Cardiac muscle cell (in vitro differentiated cells and primary cell): Measurements from ENCODE around the gene NEDD4L. TPM values are rescaled to one million over a fixed set of nuclear protein-coding genes. Genes with fewer than 3 reads are reported as not detected.

Experiments
- DNase-seq, 2 donors: peaks; one replicate each; pipeline versions ENCODE4 v3.0.0 to v3.0.0-alpha.2; 2010 to 2017; ENCODE audit warnings: low read depth in 1 of 2, low spot score in 1 of 2
- H3K27ac ChIP-seq: fragments of 200-600 bp; sonication (generic); 2 replicates; pipeline ENCODE4 v1.5.1; 2016
- H3K27me3 ChIP-seq: fragments of 200-600 bp; sonication (generic); 2 replicates; pipeline ENCODE4 v1.6.0; 2016; ENCODE audit warnings: control low read depth
- H3K36me3 ChIP-seq: fragments of 200-600 bp; sonication (generic); 2 replicates; pipeline ENCODE4 v1.5.1; 2016; ENCODE audit warnings: control low read depth
- H3K4me1 ChIP-seq: fragments of 200-600 bp; sonication (generic); 2 replicates; pipeline ENCODE4 v1.8.1; 2017; ENCODE audit warnings: low read depth, mild to moderate bottlenecking, mixed run types
- H3K4me3 ChIP-seq: fragments of 200-600 bp; sonication (generic); 2 replicates; pipeline ENCODE4 v1.5.1; 2016; ENCODE audit warnings: mild to moderate bottlenecking
- H3K9me3 ChIP-seq: fragments of 200-600 bp; sonication (generic); 2 replicates; pipeline ENCODE4 v1.5.1; 2017; ENCODE audit warnings: low read depth, mild to moderate bottlenecking, control low read depth
- polyA plus RNA-seq: library from polyadenylated mRNA; unstranded; fragments of >200 nt; fragmentation: Nextera tagmentation; extraction: Ambion mirVana; gene quantifications from 2 replicates; pipeline ENCODE4 v1.2.1, GENCODE V29; 2016
- total RNA-seq: library from RNA; depleted of rRNA; stranded (reverse); fragments of >200 nt; gene quantifications from 2 replicates; pipeline ENCODE4 v1.2.3, GENCODE V29; 2016
- TF ChIP-seq, protein P1 (sequence below): IDR thresholded peaks from 2 replicates; pipeline ENCODE4 v1.5.1; 2012; ENCODE audit warnings: low read depth, mild to moderate bottlenecking, low read length

Gene NEDD4L
- total and polyA plus RNA-seq, 2 experiments from 2014 or later: 30.8 to 40.5 TPM

DNA sequence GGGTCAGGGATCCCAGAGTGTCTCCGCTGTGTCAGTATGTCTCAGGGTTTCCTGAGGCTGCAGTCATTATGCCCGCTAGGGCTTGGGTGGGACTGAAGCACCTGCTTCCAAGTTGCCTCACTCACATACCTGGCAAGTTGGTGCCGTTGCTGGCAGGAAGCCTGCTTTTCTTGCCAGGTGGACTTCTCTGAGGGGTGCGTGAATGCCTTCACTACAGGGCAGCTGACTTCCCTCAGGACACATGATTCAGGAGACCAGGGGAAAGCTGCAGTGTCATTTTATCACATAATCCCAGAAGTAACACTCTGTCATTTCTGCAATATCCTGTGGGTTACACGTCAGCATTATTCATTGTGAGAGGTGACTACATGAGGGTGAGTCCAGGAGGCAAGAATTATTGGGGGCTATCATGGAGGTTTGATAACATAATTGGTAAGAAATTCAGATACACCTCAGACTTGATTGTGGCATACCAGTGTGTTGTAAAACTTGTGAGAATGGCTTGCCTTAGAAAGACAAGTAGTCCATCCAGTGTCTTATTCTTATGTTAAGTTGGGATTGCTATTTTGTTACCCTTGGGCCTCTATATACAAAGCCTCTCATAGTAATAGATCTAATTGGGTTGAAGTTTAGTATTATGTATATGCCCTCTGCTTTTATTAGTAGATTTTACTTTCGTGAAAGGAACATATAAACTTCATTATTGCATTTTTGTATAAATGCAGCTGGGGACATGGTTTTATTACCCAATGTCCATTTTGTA, 44.1 kb downstream of the NEDD4L start:
- Histone ChIP-seq H3K27me3 (no peaks in the 10 kb centered on the region), H3K36me3 (no peaks in the 10 kb centered on the region), H3K27ac (no peak overlapping the region), H3K4me3 (no peak overlapping the region), H3K4me1 (peaks cover 3% of the 10 kb centered on the region), H3K9me3 (no peaks in the 10 kb centered on the region)
- no peak for DNase-seq
- TF ChIP-seq, protein P1, sequence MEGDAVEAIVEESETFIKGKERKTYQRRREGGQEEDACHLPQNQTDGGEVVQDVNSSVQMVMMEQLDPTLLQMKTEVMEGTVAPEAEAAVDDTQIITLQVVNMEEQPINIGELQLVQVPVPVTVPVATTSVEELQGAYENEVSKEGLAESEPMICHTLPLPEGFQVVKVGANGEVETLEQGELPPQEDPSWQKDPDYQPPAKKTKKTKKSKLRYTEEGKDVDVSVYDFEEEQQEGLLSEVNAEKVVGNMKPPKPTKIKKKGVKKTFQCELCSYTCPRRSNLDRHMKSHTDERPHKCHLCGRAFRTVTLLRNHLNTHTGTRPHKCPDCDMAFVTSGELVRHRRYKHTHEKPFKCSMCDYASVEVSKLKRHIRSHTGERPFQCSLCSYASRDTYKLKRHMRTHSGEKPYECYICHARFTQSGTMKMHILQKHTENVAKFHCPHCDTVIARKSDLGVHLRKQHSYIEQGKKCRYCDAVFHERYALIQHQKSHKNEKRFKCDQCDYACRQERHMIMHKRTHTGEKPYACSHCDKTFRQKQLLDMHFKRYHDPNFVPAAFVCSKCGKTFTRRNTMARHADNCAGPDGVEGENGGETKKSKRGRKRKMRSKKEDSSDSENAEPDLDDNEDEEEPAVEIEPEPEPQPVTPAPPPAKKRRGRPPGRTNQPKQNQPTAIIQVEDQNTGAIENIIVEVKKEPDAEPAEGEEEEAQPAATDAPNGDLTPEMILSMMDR: no peak

- DNase-seq: no peak
- H3K4me1 ChIP-seq: peaks cover 3% of the 10 kb centered on the region
- no peaks in the 10 kb centered on the region for H3K9me3 ChIP-seq
- H3K4me3 ChIP-seq: no peak overlapping the region
- H3K27ac ChIP-seq: no peak overlapping the region
- H3K36me3 ChIP-seq: no peaks in the 10 kb centered on the region
- TF ChIP-seq, protein P1: no peak
- H3K27me3 ChIP-seq: no peaks in the 10 kb centered on the region
These were observed 44.7 kb downstream of the NEDD4L start for GRCh38 chr18:58088691-58089065.

- Histone ChIP-seq H3K4me3 (no peak overlapping the region), H3K36me3 (no peaks in the 10 kb centered on the region), H3K9me3 (no peaks in the 10 kb centered on the region), H3K4me1 (peaks cover 8% of the 10 kb centered on the region), H3K27ac (no peak overlapping the region), H3K27me3 (no peaks in the 10 kb centered on the region)
- TF ChIP-seq, protein P1: no peak
- no peak for DNase-seq
These were observed 47.1 kb downstream of the NEDD4L start for GRCh38 chr18:58091099-58091611.

GRCh38 chr18:58093311-58093803, 49.3 kb downstream of the NEDD4L start:
- Histone ChIP-seq H3K4me3 (no peak overlapping the region), H3K9me3 (no peaks in the 10 kb centered on the region), H3K27me3 (no peaks in the 10 kb centered on the region), H3K4me1 (peaks cover 28% of the 10 kb centered on the region), H3K27ac (no peak overlapping the region), H3K36me3 (no peaks in the 10 kb centered on the region)
- TF ChIP-seq, protein P1: no peak
- DNase-seq: no peak

DNA sequence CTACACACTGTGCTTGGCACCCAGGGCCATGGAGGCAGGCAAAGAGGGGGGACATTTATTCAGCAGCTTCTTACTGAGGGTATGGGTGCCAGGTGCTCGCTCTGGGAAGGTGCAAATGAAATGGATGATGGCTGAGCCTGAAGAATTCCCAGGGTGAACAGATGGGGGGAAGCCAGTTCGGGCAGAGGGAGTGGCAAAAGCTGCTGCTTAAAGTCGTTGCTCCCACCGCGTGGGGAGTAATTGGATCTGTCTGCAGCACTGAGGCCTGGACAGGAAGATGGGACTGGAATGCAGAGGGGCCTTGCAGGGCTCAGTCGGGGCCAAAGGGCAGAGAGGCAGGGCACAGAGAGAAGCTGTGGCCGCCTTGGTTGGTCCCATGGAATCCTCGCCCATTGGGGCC, 51.2 kb downstream of the NEDD4L start:
- Histone ChIP-seq H3K27me3 (no peaks in the 10 kb centered on the region), H3K4me3 (no peak overlapping the region), H3K36me3 (no peaks in the 10 kb centered on the region), H3K27ac (no peak overlapping the region), H3K9me3 (no peaks in the 10 kb centered on the region), H3K4me1 (peaks cover 25% of the 10 kb centered on the region)
- DNase-seq: no peak
- TF ChIP-seq, protein P1: no peak
